GM19328 (cell line): ENCODE measurements around the gene USP47.
A peak's percentile ranks its signal among the peaks of the same experiment; 100 is the strongest.
"Not testable (repeated sequence)": the region's sequence is repeated elsewhere in the genome, so short reads cannot be mapped to it uniquely, and the experiment has no call there.

ENCODE experiments used
- ATAC-seq: cut with Tn5 transposase; IDR thresholded peaks from one replicate; pipeline ENCODE4 v1.9.1; 2021; ENCODE audit warnings: mild to moderate bottlenecking, moderate library complexity; ENCODE audit not compliant: unreplicated experiment

The USP47 gene

GRCh38 chr11:11827272-11827671 is 14.5 kb upstream of the USP47 start:
- ATAC-seq, result no peak

- not testable (repeated sequence) for ATAC-seq
These were observed 10.4 kb upstream of the USP47 start for GRCh38 chr11:11831406-11831805.

- no peak for ATAC-seq
These were observed 5.0 kb upstream of the USP47 start for GRCh38 chr11:11836676-11837231.

- ATAC-seq, result no peak
These were observed 2.1 kb upstream of the USP47 start for GRCh38 chr11:11839718-11840117.

- ATAC-seq, result peak; percentile 27
These were observed 553 bp upstream of the USP47 start for GRCh38 chr11:11841116-11841722.

- peak; percentile 30 for ATAC-seq
These were observed 743 bp downstream of the USP47 start for GRCh38 chr11:11842421-11843008.

GRCh38 chr11:11843211-11843621 is 1.4 kb downstream of the USP47 start:
- ATAC-seq, result no peak

GRCh38 chr11:11843642-11844041 is 1.9 kb downstream of the USP47 start:
- no peak for ATAC-seq

- no peak for ATAC-seq
These were observed 2.5 kb downstream of the USP47 start for GRCh38 chr11:11844272-11844671.

- no peak for ATAC-seq
These were observed 3.3 kb downstream of the USP47 start for GRCh38 chr11:11845071-11845470.

- no peak for ATAC-seq
These were observed 3.8 kb downstream of the USP47 start for GRCh38 chr11:11845551-11845950.

GRCh38 chr11:11847082-11847481 is 5.3 kb downstream of the USP47 start:
- ATAC-seq, result no peak

- ATAC-seq, result peak; percentile 73
These were observed 7.3 kb downstream of the USP47 start for GRCh38 chr11:11848891-11849746.

GRCh38 chr11:11850668-11851067 is 8.9 kb downstream of the USP47 start:
- no peak for ATAC-seq

- ATAC-seq, result no peak
These were observed 14.9 kb downstream of the USP47 start for GRCh38 chr11:11856638-11857037.

GRCh38 chr11:11857769-11858168 is 16.0 kb downstream of the USP47 start:
- no peak for ATAC-seq

GRCh38 chr11:11858676-11859075 is 16.9 kb downstream of the USP47 start:
- no peak for ATAC-seq

GRCh38 chr11:11860103-11860979 is 18.6 kb downstream of the USP47 start:
- ATAC-seq, result no peak

GRCh38 chr11:11862999-11863398 is 21.2 kb downstream of the USP47 start:
- no peak for ATAC-seq

GRCh38 chr11:11864332-11864731 is 22.6 kb downstream of the USP47 start:
- ATAC-seq, result no peak

- ATAC-seq, result no peak
These were observed 23.0 kb downstream of the USP47 start for GRCh38 chr11:11864803-11865202.
